Motor neuron (in vitro differentiated cells): ENCODE measurements around the gene RNF220. TPM values are rescaled to one million over a fixed set of nuclear protein-coding genes. Genes with fewer than 3 reads are reported as not detected.
A peak's percentile ranks its signal among the peaks of the same experiment; 100 is the strongest.

Experiments
- ATAC-seq, 8 experiments: fragments of 200-7000 bp; cut with Tn5 transposase; replicated peaks in 6 of 8; 2 replicates each; pipeline ENCODE4 v1.8.0; 2021; ENCODE audit warnings: mild to moderate bottlenecking in 8 of 8, moderate library complexity in 8 of 8
- H3K27ac ChIP-seq, 2 donors: fragments of 250-450 bp; sonication (Bioruptor Pico); 2 replicates each; pipeline ENCODE4 v1.9.0; 2021; ENCODE audit warnings: antibody characterized with exemption in 2 of 2, mild to moderate bottlenecking in 2 of 2, moderate library complexity in 1 of 2
- H3K4me1 ChIP-seq, 2 donors: fragments of 250-450 bp; sonication (Bioruptor Pico); replicated peaks in 1 of 2; 2 replicates each; pipeline ENCODE4 v1.6.1; 2021; ENCODE audit warnings: antibody characterized with exemption in 2 of 2, mild to moderate bottlenecking in 2 of 2, moderate library complexity in 1 of 2
- H3K4me3 ChIP-seq, 5 donors: fragments of 250-450 bp; sonication (Bioruptor Pico); 2 replicates each; pipeline ENCODE4 v1.9.0; 2021; ENCODE audit warnings: antibody characterized with exemption in 5 of 5, mild to moderate bottlenecking in 5 of 5, moderate library complexity in 4 of 5
- WGBS, 10 experiments: fragments of 450-650 bp; shearing (Covaris generic); methylation state at CpG; one replicate each; pipeline ENCODE4 v1.0.0; 2022; 5-methylcytosine and 5-hydroxymethylcytosine counted together
- in situ Hi-C, 9 experiments: fragments of 400-800 bp; cut with MboI; loops; one replicate each; pipeline ENCODE4 v1.15.0; 2021; ENCODE audit warnings: low sequenced_read_pairs in 9 of 9, low pct_unique_long_range_greater_than_20kb in 2 of 9; ENCODE audit not compliant: unreplicated experiment in 9 of 9
- total RNA-seq, 8 experiments: library from RNA; unstranded; fragments of 300-600 nt; gene quantifications; 2 replicates each; pipeline versions ENCODE4 v1.2.3 to v1.2.4, GENCODE V29; 2022

Gene RNF220
- total RNA-seq, 8 experiments from 2014 or later = 47.3 to 134 (median 92.0) TPM

- Histone ChIP-seq H3K4me3 (peak overlapping the region; percentile 41 to 81 (median 45)), H3K27ac (peak overlapping the region; percentile 86 to 87), H3K4me1 (peaks cover 31 to 36% of the 10 kb centered on the region in 2 donors)
- 0 to 100% (median 59%) methylated on average over 1 to 4 of the region's 8 CpGs; no CpG with 5 or more reads in 1 of the 10 experiments for WGBS, 10 experiments
- no peak for ATAC-seq
- in situ Hi-C loops = loop anchor here in 4 of 9 experiments (25.0 kb wide), 2 partner anchors 219 to 419 kb away; partner anchors contain the start of genes RNF220 (in 4 of the 4) and DMAP1 (in 1 of the 4)
Observed at GRCh38 chr1:44631333-44631646, 226.2 kb downstream of the RNF220 start.

DNA sequence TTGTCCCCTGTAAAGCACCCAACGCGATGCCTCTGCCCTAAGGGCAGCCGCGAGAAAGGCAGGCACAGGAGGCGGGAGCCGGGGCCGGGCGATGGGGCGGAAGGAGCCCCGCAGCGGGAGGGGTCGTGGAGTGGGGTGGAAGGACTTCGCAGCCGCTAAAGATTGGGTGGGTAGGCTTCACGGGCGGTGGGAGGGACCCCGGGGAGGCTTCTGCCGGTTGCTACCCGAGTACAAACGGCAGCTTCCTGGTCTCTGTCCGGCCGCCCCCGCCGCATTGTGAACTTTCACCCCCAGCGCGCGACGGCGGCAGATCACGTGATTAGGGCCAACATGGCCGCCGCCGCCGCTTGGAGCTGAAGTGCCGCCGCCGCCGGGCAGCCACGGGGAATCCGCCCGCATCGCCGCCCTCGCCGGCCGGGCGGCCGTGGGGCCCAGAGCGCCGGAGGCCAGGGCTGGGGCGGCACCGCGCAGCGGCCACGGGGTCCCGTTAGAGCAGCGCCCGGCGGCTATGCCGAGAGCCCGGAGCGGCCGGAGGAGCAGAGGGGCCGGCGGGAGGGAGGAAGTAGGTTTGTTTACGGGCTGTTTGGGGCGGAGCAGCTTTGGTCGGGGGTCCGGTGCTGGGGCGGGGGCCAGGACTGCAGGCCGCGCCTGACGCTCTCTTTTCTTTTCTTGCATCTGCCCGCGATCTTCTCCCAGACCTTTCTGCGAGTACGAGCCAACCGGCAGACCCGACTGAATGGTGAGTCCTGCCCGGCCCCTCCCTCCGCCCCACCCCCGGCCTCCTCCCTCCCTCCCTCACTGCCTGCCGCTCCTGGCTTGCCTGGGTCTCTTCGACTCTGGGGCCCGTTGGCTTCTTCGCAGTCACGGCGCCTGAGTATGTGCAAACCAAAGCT is 226.8 kb downstream of the RNF220 start:
- H3K27ac ChIP-seq = peak overlapping the region; percentile 86 to 87
- peak; percentile 71 to 83 (median 78) for ATAC-seq
- WGBS, 10 experiments = 0 to 4% (median 0%) methylated on average over 2 to 10 of the region's 88 CpGs; no CpG with 5 or more reads in 6 of the 10 experiments
- in situ Hi-C loops = loop anchor here in 4 of 9 experiments (25.0 kb wide), 2 partner anchors 220 to 420 kb away; partner anchors contain the start of genes RNF220 (in 4 of the 4) and DMAP1 (in 1 of the 4)
- peak overlapping the region; percentile 41 to 81 (median 45) for H3K4me3 ChIP-seq
- peaks cover 37 to 42% of the 10 kb centered on the region in 2 donors for H3K4me1 ChIP-seq

DNA sequence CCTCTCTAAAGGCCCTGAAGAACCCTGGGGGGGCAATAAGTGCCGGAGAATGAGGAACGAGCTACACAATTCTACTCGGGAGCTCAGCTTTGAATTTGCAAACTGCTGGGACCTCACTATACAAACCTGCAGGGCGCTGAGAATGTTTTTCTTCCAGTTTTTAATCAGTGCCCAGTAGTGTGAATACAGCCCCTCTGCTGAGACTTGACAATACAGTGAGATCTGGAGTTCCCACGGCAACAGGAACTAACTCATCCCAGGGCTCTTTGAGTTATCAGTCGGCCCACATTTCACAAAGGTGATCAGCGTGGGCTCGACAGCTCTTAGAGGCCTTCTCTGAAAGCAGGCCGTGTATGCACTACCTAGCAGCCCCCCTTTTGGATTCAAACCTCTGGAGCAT is 227.5 kb downstream of the RNF220 start:
- 0 to 40% (median 6%) methylated on average over 1 to 8 of the region's 9 CpGs; no CpG with 5 or more reads in 2 of the 10 experiments for WGBS, 10 experiments
- peaks cover 44 to 49% of the 10 kb centered on the region in 2 donors for H3K4me1 ChIP-seq
- in situ Hi-C loops = loop anchor here in 4 of 9 experiments (25.0 kb wide), 2 partner anchors 220 to 420 kb away; partner anchors contain the start of genes RNF220 (in 4 of the 4) and DMAP1 (in 1 of the 4)
- peak overlapping the region; percentile 86 to 87 for H3K27ac ChIP-seq
- peak; percentile 2 to 11 (median 4) for ATAC-seq
- peak overlapping the region; percentile 41 to 81 (median 45) for H3K4me3 ChIP-seq

DNA sequence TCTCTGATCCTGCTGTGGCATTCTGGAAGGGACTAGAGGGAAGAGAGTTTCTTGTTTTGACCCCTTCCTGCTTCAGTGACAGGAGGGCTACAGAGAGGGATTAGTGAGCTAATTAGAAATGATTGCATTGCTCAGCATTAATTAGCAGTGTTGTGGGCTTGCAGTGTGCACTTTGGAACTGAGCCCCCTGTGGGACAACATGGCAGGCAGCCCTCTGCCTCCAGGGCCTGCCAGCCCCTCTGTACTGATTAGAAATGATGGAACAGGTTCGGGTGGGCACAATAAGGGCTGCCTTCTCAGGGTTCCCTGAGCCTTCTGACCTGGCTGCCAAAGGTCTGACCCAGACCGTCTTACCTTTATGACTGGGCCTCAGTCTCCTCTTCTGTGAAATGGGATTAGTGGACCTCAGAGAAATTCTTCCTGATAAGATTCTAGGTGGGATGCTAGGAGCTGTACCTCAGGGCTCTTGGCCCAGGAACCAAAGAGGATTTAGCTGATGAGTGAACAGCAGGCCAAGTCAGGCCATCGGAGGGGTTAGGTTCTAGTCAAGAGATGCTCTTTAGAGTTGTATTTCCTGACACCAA is 229.6 kb downstream of the RNF220 start:
- H3K4me3 ChIP-seq = no peak overlapping the region
- no peak overlapping the region for H3K27ac ChIP-seq
- ATAC-seq = no peak
- peaks cover 51 to 70% of the 10 kb centered on the region in 2 donors for H3K4me1 ChIP-seq
- in situ Hi-C loops = loop anchor here in 4 of 9 experiments (25.0 kb wide), 2 partner anchors 222 to 422 kb away; partner anchors contain the start of genes RNF220 (in 4 of the 4) and DMAP1 (in 1 of the 4)
- WGBS, 10 experiments = 83 to 100% (median 100%) methylated on average over 1 to 3 of the region's 3 CpGs; no CpG with 5 or more reads in 1 of the 10 experiments

- 84 to 100% (median 91%) methylated on average over 1 to 9 of the region's 9 CpGs; no CpG with 5 or more reads in 4 of the 10 experiments for WGBS, 10 experiments
- Histone ChIP-seq H3K27ac (peak overlapping the region; percentile 63 to 77), H3K4me3 (no peak overlapping the region), H3K4me1 (peaks cover 57 to 78% of the 10 kb centered on the region in 2 donors)
- in situ Hi-C loops = loop anchor here in 4 of 9 experiments (25.0 kb wide), 2 partner anchors 223 to 423 kb away; partner anchors contain the start of genes RNF220 (in 4 of the 4) and DMAP1 (in 1 of the 4)
- no peak for ATAC-seq
Observed at GRCh38 chr1:44635439-44635838, 230.4 kb downstream of the RNF220 start.

GRCh38 chr1:44636083-44636687 is 231.1 kb downstream of the RNF220 start:
- Histone ChIP-seq H3K4me3 (no peak overlapping the region), H3K27ac (peak overlapping the region; percentile 63 to 77), H3K4me1 (peaks cover 56 to 82% of the 10 kb centered on the region in 2 donors)
- ATAC-seq = peak in 1 of 8 experiments; percentile 0
- in situ Hi-C loops = loop anchor here in 4 of 9 experiments (25.0 kb wide), 2 partner anchors 224 to 424 kb away; partner anchors contain the start of genes RNF220 (in 4 of the 4) and DMAP1 (in 1 of the 4)
- 22 to 80% (median 62%) methylated on average over 1 to 12 of the region's 14 CpGs; no CpG with 5 or more reads in 3 of the 10 experiments for WGBS, 10 experiments

GRCh38 chr1:44636688-44637598 is 231.9 kb downstream of the RNF220 start:
- 60 to 100% (median 80%) methylated on average over 1 to 13 of the region's 13 CpGs; no CpG with 5 or more reads in 4 of the 10 experiments for WGBS, 10 experiments
- Histone ChIP-seq H3K4me3 (no peak overlapping the region), H3K4me1 (peaks cover 56 to 83% of the 10 kb centered on the region in 2 donors), H3K27ac (peak overlapping the region; percentile 63 to 77)
- peak in 5 of 8 experiments; percentile 7 to 20 (median 18) for ATAC-seq
- in situ Hi-C loops = loop anchor here in 4 of 9 experiments (25.0 kb wide), 2 partner anchors 225 to 425 kb away; partner anchors contain the start of genes RNF220 (in 4 of the 4) and DMAP1 (in 1 of the 4)

DNA sequence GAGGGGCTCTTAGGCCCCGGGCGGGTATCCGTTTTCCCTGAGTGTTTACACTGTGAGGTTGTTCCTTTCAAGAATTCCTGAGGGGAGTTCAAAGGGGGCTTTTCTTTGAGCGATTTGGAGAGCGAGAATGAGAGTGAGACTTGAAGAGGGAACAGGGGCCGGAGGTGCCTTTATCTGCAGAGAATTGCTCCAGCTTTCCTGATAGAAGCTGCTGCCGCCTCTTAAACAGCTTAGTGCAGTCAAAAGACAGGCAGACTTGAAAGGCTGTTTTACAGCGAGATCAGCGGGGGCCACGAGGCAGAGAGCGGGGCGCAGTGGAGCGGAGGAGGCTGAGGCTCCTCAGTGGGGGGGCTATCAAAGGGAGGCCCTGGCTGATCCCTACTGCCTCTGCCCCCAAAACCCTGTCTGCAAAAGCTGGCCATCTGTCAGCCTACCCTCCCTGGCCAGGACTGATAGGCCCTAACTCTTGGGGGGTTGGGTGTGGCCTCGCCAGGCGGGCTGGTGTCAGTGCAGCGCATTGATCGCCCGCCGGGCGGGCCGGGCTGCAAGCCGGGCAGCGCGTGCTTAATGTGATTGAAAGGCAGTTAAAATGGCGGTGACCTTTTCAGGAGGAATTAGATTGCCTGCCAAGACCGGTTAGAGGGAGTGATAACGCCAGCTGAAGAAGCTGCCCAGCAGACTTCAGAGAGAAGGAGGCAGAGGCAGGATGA is 232.8 kb downstream of the RNF220 start:
- 66 to 100% (median 91%) methylated on average over 2 to 21 of the region's 27 CpGs; no CpG with 5 or more reads in 2 of the 10 experiments for WGBS, 10 experiments
- Histone ChIP-seq H3K4me1 (peaks cover 51 to 78% of the 10 kb centered on the region in 2 donors), H3K4me3 (no peak overlapping the region), H3K27ac (peak overlapping the region; percentile 43 to 77)
- ATAC-seq = peak in 5 of 8 experiments; percentile 17 to 55 (median 25)
- in situ Hi-C loops = loop anchor here in 4 of 9 experiments (25.0 kb wide), 2 partner anchors 226 to 426 kb away; partner anchors contain the start of genes RNF220 (in 4 of the 4) and DMAP1 (in 1 of the 4)

GRCh38 chr1:44640200-44640853 is 235.3 kb downstream of the RNF220 start:
- in situ Hi-C loops = loop anchor here in 4 of 9 experiments (25.0 kb wide), 2 partner anchors 228 to 428 kb away; partner anchors contain the start of genes RNF220 (in 4 of the 4) and DMAP1 (in 1 of the 4)
- Histone ChIP-seq H3K27ac (peak overlapping the region; percentile 26 to 31), H3K4me3 (no peak overlapping the region), H3K4me1 (peaks cover 63 to 87% of the 10 kb centered on the region in 2 donors)
- 70 to 100% (median 88%) methylated on average over 1 to 24 of the region's 24 CpGs; no CpG with 5 or more reads in 1 of the 10 experiments for WGBS, 10 experiments
- ATAC-seq = peak in 4 of 8 experiments; percentile 5 to 31 (median 25)
